ENCODE measurements around the gene ZNF622.

The ZNF622 gene, protein sequence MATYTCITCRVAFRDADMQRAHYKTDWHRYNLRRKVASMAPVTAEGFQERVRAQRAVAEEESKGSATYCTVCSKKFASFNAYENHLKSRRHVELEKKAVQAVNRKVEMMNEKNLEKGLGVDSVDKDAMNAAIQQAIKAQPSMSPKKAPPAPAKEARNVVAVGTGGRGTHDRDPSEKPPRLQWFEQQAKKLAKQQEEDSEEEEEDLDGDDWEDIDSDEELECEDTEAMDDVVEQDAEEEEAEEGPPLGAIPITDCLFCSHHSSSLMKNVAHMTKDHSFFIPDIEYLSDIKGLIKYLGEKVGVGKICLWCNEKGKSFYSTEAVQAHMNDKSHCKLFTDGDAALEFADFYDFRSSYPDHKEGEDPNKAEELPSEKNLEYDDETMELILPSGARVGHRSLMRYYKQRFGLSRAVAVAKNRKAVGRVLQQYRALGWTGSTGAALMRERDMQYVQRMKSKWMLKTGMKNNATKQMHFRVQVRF

DNA sequence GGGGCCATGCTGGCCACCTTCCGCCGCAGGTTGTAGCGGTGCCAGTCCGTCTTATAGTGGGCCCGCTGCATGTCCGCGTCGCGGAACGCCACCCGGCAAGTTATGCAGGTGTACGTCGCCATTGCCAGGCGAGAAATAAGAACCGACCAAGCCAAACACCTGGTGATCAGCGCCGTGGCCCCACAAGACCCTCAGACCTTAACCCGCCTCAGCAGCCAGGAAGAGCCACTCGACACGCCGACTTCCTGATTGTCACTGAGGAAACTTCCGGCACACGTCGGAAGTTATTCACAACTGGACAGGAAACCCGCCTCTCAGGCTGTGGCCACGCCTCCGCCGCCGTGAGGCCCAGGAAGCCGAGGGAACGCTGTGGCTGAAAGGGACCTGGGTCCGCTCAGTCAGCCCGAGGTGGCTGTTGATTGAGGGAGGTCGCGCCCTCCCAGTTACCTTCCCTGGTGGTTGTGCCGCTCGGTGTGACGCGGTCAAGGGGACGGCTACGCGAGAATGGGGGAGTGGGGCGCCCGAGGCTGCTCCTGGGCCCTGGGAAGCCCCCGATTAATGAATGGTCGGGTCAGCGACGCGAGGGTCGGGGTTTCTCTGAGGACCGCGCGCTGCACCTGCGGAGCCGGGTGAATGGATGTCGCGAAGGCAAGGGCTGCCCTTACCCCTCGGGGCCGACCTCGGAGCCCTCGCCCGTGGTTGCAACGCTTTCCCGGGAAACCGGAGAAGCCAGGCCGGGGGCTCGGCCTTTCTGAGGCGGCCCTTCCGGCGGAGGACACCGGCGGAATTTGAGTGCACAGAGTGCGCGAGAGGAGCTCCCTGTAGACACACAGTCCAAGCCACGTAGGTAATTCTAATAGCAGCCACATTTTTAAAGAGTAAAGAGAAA lies at the start of gene ZNF622:
Gene ZNF622 (minus strand): TSS at position 257 of the 889 bp plus-strand sequence. CDS start 135 bp downstream, at position 122.
- peak; percentile 87 for DNase-seq

DNA sequence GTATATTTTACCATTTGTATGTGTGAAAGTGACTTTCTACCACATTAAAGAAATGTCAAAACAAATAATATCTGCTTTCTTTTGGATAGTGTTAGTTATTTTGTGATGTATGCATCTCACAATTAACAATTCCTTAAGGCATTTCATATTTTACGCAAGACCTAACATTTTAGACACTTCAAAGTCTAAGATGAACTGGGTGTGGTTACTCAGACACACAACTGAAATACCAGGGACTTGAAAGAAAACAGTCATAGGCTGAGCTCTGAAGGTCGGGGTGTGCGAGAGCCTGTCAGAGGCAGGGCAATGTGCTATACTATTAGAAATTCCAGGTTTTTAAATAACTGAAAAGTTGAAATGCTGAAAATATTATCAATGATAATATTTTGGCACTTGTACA lies 44.5 kb upstream of the ZNF622 start:
- no peak for DNase-seq

DNA sequence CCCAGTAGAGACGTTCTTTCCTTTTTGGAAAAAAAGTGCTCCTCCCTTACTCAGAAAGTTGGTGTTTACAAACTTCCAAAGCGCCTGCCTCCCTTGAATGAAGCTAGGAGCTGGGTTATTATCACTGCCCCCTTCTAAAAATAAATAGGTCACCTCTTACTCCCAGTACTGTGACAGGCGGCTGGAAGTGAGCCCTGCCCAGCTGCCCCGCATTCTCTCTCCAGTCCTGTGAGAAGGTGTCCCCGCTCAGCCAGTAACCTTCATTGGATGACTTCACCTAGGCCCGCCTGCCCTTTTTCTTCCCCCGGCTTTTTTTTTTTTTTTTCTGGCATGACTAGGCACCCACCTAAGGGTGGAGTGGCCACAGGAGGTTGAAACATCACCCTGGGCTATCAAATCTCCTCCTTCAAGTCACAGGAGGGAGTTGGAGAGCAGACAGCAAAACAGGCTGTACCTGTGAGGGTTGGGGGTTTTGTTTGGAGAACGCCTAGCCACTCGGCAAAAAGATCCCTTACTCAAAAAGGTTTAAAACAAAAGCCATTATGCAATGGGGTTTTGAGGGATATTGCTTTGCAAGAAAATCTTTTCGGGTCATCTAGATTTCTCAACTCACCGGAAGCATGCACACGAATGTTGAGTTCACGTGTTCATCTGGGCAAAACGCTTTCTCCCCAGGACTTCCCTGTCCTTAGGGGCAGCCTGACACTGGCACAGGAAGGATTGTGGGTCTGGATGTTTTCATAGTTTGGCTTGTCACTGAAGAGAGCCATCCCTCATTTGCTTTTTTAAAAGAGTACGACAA lies 43.3 kb upstream of the ZNF622 start:
- DNase-seq = no peak

DNA sequence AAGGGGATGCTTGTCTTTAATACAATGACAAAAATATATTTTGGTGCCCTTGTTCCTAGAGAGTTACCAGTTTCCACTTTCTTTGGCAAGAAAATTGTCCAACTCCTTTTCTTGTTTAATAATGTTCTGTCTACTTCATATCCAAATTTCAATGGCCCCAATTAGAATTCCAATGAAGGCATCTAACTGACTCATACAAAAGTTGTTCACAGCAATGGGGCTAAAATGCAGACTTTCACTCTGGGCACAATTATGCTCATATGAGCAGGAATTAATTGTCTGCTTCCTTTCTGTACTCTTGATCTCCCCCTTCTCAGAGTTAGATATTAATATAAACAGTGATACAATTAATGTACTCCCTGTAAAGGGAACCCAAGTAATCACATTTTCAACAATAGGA lies 42.1 kb upstream of the ZNF622 start:
- DNase-seq = no peak

DNA sequence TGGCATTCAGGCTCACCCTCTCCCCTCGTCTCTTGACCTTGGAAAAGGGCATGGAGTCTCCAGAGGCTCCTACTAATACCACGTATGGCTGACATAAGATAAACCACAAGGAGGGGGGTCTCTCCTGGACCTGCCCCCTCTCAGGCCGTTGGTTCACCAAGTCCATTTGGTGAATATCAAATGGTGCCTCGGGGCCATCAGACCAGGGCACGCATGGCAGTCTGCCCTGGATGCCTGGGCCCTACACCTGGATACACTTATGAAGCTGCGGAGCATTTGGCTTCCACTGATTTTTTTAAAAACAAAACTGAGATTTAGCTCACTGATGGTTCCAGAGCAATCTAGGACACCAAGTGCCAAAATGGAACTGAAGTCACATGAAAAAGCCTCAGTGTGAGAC lies 40.3 kb upstream of the ZNF622 start:
- DNase-seq = no peak

DNA sequence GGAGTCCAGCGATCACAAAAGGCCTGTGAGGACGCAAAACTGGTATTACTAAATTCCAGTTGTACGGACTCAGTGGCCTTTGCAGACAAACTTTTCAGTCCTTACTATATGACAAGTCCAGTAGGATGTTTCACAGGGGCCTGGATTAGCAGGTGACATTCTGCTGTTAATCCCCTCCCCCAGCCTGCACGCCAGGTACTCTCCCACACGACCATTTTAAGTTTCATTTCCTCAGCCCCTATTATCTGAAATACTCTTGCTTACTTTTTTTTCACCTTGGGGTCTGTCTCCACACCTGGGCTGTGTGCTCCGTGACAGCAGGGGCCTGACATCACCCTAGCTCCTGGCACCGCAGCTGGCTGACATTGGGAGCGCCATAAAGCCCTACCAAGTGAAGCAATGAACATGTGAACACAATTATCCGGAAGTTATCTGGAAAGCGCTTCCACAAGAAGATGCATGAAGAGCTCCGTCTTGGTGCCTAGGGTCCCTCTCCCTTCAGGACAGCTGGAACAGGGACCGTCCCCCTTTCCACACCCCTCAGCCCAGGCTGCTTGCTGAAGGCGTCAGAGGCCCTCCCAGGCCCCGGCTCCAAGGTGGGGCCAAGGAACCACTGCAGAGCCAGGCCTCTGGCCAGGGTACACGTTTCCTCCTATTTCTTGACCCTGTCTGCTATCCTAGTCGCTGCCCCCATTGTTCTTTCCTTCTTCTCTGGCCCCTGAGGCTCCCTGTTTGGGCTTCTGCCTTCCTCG lies 39.7 kb upstream of the ZNF622 start:
- no peak for DNase-seq

DNA sequence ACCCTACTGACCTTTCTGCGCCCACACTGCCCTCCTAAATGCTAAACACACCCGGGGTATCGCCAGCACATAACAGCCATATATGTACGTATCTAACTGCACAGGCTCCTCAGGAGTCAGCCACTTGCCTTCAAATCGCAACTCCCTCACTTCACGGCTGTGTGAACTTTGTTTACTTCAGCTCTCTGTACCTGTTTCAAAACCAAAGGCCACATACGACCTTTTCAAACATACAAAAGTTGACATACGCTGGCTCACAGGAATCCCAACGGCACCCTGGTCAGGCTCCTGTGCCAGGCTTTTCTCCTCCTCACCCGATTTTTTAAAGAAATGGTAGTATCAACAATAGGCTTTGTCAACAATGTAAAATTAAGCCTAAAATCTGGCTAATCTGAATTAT lies 39.0 kb upstream of the ZNF622 start:
- DNase-seq = no peak

DNA sequence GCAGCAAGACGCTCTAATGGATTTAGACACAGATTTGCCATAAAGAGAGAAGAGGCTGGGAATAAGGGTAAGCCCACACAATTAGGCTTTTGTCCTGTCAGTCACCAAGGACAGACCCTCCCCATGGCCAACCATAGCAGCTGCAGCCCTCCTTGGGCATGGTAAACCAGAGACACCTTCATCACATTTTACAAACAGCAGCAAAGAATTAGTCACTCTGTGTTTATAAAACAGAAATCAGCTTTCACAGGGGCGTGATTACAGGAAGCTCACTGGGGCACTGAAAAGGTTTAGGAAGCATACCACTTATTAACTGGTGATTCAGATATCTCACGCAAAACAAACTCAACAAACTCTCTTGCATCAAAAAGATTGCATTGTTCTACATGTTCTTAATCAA lies 37.3 kb upstream of the ZNF622 start:
- no peak for DNase-seq

DNA sequence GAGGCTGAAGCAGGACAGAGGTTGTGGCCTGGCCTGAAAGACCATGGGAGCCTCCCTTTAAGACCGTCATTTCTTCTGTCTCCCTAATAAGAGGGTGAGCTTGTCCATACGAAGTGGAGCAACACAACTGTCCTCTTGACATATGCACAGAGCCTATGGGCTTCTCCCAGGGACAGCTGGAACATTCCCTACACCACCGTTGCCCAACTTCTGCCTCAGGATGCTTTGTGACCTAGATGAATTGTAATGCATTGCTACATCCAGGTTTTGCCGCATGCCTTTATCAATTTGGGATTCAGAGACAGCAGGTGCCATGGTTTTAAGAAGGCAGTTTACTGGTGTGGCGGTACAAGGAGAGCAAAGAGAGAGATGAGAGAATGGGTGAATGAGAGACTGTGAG lies 34.4 kb upstream of the ZNF622 start:
- DNase-seq = no peak

DNA sequence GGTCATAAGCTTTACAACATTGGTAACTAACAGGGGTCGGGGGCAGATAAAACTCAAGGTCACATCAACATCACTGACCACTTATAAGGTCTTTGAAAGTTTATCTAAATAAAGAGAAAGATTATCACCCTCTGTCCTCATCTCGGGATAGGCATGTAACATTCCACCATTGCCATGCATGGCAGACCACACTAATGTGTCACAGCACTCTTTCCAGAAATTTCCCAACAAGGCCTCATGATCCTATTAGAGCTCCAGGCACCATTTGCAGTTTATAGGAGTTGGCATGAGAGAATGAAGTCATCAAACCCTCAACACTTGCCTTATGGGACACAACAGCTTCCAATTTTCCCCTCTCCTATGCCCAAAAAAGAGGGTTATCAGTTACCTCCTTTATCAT lies 31.9 kb upstream of the ZNF622 start:
- no peak for DNase-seq

DNA sequence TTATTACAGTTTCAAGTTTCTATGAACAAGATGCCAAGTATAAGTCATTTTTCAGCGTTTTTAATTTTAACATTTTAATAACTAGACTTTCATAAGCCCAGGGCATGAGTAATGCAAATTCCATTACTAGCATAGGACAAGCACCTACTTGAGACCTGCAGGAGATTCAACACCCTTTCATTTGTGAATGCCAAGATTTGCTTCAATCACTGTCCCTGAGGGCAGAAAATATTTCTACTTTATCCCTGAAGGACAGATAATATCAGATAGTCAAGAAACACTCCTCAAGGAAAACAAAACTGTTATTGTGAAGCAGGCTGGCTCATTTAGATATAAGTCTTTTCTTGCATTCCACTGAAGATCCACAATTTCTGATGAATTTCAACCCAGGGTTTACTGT lies 27.7 kb upstream of the ZNF622 start:
- no peak for DNase-seq

DNA sequence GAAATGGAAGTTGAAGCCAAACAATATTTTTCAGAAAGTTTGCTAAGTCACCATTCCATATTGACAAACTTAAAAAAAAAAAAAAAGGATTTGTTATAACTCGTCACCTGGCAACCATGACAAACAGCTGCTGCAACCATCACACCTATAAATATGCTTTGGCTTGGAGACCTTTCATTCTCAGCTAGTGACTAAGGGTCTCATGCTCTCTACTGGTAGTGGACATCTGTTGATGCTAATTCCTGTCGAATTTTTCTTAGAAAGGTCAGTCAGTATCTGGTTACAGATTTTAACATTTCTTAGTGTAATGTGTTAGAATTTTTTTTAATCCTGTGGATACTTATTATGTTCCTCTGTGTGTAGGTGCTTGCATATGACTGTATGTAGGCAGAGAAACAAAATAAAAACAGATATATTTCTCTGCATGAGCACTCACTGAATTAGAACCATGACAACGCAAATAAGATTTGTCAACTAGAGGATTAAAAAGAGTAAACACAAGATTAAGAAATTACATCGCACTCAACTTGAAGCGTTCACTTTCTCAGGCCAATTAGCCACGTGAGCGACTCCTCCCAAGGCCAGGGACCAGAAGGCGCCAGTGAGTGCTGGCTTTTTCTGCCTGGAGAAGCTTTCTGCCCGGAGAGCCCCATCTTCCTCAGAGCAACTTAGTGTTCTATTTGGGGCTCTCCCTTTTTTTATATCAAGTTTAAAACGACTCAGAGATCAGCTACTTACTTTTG lies 27.0 kb upstream of the ZNF622 start:
- DNase-seq = no peak

DNA sequence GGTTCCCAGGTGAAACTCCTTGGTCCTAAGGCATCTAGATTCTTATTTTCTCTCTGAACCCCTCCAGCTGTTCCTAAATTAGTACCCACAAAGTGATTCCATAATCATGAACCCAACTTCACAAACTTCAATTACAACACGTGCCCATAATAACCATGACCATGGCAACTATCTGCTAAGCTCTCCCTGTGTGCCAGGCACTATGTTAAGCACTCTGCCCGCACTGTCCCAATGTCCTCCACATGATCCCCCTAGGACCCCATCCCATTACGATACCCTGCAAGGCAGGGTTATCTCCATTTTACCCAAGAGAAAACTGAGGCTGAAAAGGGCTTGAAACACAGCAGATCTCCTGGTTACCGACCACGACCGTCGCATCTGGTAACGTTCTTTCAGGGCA lies 25.3 kb upstream of the ZNF622 start:
- no peak for DNase-seq

DNA sequence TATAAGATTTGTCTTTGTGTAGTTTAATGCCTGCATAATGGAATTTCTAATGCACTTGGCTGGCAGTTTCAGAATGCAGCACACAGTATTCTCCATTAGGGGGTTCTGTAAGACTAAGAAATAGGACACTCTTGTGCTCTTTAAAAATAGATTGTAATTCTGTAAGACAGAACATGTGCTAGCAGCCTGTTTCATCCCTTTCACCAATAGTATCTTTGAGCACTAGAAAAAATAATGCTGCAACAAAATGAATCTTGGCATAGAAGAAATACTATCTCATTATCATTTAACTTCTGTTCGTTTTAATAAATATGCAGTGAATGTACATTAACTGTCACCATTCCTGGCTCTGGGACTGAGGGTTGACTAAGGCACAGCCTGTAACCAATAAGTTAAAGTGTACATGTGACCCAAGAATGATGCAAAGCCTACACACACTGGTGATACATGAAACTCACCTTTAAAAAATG lies 23.8 kb upstream of the ZNF622 start:
- no peak for DNase-seq

DNA sequence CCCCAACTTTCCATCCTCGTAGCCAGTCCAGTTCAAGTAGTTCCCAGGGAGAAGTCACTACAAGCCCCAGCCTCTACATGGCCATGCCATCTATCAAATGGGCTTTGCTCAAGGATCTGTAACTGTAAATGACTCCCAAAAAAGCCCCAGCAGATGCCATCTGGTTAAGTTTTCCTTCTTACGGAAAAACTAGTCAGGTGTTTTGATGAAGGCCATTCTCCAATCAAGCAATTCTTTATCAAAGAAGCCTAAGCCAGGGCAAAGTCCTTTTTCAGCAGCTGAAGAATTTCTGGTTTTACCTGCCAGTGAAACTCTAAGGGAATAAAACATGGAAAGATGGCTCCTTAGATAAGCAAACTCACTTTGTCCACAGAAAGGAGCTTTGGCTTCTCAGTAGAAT lies 21.9 kb upstream of the ZNF622 start:
- DNase-seq = no peak

DNA sequence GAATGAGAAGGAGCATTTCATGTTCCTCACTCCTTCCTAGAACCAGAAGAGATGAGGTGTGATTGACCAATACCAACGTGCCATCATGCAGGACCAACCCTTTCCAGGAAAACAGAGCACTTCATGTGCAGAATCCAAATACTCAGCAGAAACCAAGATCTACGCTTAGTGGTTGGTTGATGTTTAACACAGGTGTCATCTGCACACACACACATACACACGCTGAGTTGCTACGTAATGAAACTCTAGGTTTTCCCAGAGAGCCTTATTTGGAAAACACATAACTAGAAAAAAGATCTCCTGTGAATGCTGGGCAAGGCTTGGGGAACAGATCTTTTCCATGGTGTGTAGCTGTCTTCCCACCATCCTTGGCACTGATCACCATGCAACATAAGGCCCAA lies 21.1 kb upstream of the ZNF622 start:
- no peak for DNase-seq

DNA sequence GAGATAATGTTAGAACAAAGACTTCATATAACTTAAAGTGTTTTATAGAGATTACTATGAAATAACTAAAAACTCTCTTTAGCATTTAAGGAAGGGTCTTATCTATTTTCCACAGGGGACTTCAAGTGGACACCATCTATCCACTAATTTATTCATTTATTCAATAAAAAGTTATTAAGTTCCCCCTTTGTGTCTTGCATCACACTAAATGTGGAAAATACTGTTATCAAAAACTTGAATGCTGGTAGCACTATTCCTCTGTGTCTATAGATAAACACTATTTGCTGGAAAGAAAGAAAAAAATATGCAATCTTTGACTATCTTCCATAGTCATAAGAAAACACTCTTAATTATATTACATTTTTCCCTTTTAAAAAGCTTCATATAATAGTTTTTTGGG lies 20.1 kb upstream of the ZNF622 start:
- DNase-seq = no peak

DNA sequence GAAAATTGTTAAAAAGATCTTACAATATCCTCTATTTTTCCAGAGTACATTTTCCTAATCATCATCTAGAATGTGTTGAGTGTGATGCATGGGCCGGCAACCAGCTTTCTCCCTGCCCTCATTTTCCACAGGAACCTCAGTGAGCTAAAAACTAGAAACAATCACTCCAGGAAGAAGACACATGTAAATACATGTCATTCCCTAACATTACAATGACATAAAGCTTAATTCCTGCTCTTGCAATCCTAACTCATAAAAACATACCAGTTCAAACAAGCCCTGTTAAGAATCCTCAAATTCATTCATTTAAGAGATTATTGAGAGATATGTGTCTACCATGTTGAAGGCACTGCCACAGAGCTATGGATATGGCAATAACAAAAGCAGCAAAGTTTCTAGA lies 18.5 kb upstream of the ZNF622 start:
- no peak for DNase-seq

DNA sequence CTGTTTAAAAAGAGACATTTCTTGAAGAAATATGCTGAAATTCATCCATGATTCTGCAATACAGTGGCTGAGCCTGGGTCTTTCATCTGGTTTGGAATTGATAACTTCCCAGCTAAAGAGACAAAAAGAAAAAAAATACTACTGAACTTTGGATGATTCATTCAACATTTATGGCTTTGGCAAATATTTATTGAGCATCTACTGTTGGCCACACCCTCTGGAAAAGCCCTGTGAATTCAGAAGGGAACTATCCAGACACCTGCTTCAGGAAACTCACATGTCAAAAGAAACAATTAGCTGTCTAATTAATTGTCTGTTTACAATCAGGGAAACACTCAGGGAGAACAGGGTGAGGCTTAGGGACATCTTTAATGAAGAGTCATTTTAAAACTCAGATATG lies 17.8 kb upstream of the ZNF622 start:
- DNase-seq = no peak

DNA sequence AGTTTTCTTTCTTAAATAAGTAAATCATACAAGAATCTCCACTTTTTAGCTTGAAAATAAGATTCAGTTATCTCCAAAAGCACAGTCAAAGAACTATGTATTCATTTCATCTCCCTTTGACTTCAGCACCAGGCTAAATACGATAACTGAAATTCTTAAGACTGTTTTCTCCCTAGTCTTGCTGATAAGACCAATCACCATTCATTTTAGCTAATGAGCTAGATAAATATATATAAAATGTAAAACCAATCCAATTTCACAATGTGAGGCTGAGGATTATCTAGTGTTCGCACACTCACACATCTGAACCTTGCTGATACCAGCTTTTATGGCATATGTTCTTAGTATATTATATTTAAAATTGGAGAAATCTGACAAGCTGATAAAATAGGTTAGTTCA lies 17.3 kb upstream of the ZNF622 start:
- DNase-seq = no peak

DNA sequence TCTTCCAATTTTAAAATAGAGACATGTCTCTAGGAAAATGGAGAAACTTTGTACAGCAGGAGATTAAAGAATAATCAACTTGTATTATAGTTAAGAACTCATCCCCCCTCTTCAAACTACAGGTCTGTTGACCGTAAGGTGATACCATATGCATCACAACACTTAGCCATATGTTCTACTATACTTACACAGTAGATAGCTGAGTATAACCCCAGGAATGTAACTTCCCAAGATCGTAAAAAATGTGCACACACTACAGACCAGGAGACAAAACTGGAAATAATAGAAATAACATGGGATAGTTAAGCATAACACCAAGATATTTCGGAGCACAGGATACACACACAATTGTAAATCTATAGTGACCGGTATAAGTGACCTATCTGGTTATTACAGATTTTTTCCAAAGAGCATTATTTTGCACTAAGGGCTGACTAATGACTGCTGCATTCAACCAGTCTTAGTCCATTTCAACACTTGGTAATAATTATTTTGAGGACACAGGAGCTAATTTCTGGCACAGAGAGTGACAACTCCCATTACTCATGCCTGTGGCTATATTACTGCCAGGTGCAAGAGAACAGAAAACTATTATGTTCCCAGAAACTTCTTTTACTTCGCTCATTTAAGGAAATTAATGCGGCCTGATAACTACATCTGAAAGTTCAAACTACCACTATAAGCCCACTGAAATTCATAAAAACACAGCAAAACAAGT lies 15.4 kb upstream of the ZNF622 start:
- no peak for DNase-seq

Measured in activated CD8-positive, alpha-beta memory T cell treated with anti-CD3 and anti-CD28 coated beads, Interleukin-2, amount 50 U/mL, for 4 hours (primary cell).